GM04504 (cell line): Measurements from ENCODE around the gene POTEI.
"Not testable (repeated sequence)": the region's sequence is repeated elsewhere in the genome, so short reads cannot be mapped to it uniquely, and the experiment has no call there.

ENCODE experiments used
- DNase-seq: peaks from one replicate; pipeline ENCODE4 v3.0.0-alpha.2; 2012; ENCODE audit warnings: low read depth

POTEI gene

DNA sequence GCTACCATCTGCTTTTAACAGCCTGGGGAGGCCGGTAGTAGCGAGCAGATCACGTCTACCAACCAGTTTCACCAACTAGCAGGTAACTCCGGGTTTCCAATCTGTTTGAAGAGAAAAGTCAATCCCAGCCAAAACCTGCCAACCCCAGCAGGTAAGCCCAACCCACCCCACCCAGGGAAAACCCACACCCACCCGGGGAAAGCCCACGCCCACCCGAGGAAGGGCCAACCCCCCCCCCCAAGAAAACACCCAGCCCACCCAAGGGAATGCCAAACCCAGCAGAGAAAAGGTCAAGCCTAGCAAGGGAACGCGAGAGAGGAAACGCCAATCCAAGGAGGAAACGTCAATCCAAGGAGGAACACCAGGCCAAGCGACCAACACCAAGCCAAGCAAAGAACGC lies at the start of gene POTEI:
Gene POTEI, minus strand, starts transcription at position 101 of the 400 bp plus-strand sequence. Its CDS starts 93 bp downstream, at position 8.
- DNase-seq = not testable (repeated sequence)

DNA sequence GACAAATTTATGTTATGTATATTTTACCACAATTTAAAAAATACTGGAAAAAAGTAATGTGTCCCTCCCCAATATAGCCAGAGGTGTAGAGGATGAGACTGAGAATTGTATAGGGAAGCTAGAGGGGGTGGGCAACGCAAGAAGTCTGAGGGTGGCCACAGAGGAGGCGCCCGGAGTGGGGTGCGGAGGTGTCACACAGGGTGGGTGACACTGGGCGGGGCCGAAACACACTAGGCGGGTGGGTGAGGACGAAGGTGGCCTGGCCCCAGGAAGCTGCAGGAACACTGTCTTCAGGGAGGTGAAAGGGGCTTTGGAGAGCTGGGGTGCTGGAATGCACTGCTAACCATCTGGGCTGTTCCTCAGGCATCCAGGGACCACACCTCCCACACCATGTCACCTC lies 47.3 kb upstream of the POTEI start:
- DNase-seq = not testable (repeated sequence)

DNA sequence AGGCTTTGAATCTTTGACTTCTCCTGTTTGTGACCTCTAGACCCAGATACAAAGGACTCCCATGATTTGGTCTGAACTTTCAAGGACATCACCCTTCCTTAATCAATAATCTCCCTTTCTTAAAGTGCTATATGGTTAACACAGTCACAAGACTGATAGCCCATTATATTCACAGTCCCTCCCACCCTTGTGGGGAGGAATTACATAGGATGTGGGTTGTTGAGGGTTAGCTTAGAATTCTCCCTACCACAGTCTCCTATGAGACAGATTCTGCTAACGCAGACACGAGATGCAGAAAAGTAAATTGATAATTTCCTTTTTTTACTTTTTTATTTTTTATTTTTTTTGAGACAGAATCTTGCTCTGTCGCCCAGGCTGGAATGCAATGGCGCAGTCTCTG lies 45.0 kb upstream of the POTEI start:
- DNase-seq = not testable (repeated sequence)

DNA sequence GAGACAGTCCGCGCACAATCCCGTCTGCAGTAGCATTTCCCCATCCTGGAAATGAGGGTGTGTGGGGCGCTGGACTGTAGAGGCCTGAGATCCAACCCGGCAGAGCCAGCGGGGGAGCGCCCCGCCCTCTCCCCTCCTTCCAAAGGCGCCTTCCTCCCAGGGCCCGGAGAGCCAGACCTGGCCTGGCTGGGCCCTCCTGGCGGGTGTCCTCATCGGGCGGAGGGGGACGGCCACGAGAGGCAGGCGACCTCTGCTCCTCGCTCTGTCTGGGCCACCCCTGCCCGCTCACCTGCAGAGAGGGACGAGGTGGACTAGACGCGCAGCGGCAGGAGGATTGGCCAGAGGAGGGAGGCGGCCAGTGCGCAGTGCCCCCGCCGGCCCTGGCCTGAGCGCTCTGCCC lies 40.3 kb upstream of the POTEI start:
- DNase-seq = not testable (repeated sequence)

DNA sequence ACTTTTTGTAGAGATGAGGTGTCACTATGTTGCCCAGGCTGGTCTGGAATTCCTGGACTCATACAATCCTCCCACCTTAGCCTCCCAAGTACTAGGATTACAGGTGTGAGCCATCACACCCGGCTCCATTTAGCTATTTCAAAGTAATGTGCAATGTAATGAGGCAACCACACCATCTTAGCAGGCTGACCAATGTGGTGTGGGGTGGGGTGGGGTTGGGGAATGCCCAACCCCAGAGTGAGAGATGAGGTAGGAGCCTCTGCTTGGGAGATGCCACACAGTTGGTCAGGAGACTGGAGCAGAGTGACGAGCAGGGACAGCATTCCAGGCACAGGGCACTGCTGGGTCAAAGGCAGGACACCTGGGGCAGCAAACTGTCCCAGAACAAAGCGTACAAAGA lies 39.3 kb upstream of the POTEI start:
- DNase-seq = not testable (repeated sequence)

DNA sequence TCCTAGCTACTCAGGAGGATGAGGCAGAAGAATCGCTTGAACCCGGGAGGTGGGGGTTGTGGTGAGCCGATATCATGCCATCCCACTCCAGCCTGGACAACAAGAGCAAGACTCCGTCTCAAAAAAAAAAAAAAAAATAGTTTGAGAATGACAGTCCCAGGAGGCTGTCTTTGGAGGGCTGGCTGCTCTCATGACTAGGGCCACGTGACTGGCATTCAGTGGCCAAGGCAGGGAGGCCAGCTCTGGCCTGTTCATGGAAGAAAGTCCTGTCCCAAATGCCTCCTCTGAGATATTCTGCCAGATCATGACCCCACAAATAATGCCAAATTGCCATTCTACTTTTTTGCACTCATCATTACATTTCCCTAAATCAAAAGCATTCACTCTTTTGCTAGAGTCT lies 35.9 kb upstream of the POTEI start:
- not testable (repeated sequence) for DNase-seq

DNA sequence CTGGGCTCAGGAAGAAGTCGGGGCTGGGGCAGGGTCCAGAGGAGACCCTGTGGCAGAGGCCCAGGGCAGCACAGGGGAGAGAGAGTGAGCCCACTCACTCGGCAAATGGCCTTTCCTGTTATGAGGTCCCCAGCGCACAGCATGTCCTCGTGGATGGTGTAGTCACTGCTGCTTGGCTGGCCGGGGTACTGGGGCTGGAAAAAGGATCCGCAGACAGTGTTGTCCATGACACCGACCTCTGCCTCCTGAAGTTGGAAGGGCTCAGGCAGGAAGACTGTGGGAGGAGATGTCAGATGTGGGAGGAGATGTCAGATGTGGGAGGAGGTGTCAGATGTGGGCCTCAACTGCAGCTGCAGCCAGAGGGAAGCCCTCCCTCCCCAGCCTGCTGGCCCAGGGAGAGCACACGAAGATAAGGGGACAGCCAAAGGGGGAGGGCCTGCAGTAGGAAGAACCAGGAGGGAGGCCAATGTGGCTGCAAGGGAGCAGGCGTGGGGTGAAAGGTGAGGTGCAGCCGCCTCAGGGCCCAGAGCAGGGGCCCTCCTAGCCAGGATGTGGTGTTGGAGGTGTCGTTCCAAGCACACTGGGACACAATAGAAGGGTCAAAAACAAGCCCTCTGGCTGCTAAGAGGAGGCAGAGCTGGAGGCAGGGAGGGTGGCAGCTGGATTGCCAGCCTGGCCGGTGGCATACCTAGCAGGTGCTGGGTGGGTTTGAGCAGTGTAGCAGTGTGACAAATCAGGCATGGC lies 34.8 kb upstream of the POTEI start:
- not testable (repeated sequence) for DNase-seq

DNA sequence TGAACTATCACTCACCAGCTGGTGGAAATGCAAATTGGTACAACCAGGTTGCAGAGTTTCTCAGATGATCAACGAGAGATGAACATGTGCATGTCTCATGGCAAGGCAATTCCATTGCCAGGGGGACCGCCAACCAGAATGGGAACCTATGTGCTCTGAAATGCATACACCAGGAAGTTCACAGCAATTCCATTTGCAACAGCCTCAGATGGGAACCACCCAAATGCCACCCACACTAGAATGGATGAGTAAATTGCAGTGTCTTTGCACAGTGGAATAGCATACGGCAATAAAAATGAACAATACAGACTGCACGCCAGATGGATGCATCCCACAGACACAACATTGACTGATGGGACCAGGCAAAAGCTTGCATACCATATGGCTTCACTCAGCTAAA lies 33.7 kb upstream of the POTEI start:
- DNase-seq = not testable (repeated sequence)

DNA sequence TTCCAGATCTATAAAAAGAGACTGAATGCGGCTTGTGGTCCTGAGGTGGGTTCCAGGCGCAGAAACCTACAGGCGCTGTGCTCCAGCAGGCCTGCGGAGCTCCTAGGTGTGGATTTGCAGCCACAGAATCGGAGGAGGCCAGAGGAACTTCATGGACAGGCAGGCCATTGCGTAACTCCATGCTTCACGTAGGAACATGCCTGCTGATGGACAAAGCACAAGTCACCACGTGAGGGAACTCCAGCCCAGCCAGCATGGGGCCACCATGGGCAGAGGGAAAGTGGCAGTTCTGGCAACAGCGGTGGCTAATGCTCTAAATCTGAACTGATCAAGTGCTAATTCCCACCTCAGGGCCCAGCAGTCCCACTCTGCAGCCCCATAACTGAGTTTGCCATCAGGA lies 29.1 kb upstream of the POTEI start:
- not testable (repeated sequence) for DNase-seq

DNA sequence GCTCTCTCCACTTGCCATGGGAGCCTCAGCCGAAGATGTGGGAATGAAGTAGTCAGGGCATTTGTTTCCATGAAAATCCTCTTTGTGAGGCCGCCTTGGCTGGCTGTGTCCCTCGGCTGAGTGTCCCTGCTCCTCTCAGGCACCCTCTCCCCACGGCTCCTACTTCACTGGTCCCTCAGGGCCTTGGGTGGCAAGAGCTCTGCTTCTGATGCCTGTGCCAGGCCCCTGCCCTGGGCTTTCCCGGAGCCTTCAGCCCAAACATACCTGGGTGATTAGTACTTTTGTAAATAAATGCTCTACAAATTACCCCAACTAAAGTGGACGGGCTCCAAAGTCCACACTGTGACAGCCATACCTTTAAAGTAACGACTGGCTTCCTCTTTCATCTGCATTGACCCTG lies 27.5 kb upstream of the POTEI start:
- DNase-seq = not testable (repeated sequence)

DNA sequence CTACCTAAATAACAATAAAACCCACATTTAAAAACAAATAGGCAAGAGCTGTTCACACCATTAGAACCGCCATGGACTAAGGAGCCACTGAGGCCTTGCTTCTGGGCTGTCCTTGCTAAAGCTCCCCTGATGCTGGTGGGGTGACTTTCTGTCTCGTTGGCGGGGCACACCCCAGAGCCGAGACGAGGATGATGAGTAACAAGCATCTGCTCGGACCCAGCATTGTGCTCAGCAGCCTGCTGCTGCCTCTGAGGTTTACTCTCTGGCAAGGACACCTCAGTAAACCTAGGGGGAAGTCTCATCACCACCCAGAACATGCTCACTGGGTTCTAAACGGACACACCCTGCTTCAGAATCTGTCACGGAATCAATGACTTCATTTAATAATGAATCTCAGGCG lies 22.5 kb upstream of the POTEI start:
- not testable (repeated sequence) for DNase-seq

DNA sequence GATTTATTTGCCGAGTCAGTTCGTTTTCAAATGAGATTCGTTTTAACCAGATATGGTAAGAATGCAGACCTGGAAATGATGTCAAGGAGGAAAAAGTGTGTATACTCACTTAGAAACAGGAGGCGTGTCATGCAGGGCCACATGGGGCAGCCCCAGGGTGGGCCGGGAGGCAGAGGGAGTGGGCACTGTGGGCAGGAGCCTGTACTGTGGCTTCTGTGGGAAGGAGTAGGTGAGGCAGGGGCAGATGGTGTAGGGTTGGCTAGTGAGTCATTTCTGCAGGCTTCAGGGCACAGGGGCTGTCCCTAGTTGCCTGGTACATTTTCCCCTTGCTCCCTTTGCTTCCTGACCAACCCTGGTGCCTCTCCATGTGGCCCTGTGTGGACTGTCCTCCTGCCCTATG lies 22.1 kb upstream of the POTEI start:
- DNase-seq = not testable (repeated sequence)

DNA sequence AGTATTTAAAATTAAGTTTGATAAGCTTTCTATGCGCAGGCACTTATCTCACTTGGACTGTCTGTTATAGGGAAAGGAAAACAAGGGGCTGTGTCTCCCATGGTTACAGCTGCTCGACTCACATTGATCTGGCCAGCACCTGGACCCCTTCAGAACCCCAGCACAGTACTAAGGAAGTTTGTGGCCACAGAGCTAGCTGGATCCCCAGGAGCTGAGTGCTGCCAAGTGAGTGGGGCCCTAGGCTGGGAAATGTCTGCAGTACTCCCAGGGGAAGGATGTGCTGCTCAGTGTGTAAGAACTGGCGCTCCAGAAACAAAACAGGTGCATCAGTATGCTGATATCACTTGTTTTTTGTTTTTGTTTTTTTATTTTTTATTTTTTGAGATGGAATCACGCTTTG lies 21.1 kb upstream of the POTEI start:
- DNase-seq = not testable (repeated sequence)

DNA sequence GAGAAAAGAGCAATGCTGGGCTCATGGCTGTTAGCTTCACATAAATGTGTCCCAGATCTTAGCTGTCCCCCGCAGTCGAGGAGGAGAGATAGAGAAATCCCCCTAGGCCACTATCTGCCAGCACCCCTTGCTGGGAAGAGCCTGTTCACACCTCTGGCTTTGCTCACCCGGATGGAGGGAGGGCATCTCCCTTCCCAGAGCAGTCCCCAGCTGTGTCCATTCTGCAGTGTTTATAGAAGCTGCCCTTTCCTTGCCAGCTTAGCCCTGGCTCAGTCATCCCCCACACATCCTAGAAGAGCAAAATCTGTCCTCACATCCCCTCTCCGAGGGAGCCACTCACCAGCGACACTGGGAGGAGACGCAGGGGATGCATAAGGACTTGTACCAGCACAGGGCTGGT lies 20.4 kb upstream of the POTEI start:
- not testable (repeated sequence) for DNase-seq

DNA sequence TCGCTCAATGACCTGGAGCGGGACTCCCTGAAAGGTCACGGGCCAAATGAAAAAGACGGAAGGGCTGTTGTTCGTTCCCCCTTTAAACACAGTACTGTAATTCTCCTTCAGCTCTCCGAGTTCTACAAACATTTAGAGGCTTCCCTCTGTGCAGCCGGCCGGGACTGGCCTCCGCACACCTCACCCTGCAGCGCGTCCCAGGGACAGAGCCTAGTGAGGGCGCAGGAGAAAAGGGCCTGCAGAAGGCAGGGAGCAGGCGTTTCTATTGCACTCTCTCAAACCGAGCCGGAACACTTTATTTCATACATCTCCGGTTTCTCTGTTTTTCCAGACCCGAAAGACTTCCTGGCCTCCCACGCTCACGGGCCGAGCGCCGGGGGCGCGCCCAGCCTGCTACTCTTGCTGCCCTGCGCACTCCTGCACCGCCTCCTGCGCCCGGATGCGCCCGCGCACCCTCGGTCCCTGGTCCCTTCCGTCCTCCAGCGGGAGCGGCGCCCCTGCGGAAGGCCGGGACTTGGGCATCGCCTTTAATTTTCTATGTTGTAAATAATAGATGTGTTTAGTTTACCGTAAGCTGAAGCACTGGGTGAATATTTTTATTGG lies 18.3 kb upstream of the POTEI start:
- not testable (repeated sequence) for DNase-seq

DNA sequence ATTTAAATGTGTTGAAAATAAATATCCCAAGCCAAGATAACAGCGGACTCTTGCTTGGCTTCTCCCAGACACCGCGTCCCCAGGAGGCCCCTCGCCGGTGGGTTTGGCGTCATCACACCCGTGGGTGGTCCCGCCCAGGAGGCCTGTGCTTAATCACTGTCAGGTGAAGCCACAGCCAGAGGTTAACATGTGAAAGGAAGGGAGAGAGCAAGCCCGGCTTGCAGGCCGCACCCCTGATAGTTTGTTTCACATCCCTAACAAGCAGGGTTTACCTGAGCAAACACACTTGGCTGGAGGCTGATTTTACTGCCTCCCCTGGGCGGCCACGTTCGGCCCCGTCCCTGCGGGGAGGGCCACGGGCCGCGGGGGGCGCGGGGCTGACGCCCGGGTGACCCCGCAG lies 13.3 kb upstream of the POTEI start:
- not testable (repeated sequence) for DNase-seq

DNA sequence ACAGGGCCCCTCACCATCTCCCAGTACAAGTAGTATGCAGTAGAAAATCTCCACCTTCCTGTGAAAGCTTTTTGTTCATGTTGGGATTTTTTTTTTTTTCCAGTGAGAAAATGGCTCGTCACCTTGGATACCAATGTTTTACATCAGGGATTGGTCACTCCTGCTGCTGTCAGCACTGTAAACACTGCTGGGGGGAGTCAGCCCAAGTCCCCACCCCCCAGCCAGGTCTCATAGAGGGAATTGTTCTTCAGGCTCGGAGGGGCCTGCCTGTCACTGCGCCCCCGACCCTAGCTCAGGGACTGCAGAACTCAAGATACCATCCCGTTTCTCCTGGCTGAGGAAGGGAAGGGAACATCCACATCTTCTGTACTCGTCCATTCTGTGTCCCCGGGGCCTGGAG lies 11.9 kb upstream of the POTEI start, which contains the start of gene CFC1B:
Gene CFC1B, plus strand, starts transcription at position 231 of the 400 bp plus-strand sequence. CDS start 263 bp downstream, outside the sequence.
- not testable (repeated sequence) for DNase-seq

DNA sequence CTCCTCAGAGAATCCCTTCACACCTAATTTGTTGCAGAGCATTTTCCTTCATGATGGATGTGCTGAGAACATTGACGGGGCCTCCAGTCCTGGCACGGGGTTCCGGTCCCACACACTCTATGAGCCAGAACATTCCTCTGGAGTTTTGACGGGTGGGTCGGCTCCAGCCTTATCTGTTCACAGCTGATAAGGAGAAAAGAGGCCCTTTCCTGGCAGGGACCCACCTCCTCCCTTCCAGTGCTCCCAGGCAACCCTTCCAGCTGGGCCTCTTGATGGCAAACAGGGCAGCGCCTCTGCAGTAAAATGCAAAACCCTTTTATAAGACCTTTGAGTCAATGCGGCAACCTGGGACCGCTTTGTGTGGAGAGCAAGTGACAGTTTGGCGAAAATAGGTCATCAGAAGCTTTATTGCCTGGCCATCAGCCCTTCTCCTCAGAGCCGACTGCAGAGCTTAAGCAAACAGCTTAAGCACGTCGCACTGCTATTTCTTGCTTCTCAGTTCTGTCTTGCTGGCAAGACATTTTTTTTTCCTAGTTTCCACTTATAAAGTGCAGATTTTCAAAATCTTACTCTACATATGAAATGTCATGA lies 9.5 kb upstream of the POTEI start:
- not testable (repeated sequence) for DNase-seq

DNA sequence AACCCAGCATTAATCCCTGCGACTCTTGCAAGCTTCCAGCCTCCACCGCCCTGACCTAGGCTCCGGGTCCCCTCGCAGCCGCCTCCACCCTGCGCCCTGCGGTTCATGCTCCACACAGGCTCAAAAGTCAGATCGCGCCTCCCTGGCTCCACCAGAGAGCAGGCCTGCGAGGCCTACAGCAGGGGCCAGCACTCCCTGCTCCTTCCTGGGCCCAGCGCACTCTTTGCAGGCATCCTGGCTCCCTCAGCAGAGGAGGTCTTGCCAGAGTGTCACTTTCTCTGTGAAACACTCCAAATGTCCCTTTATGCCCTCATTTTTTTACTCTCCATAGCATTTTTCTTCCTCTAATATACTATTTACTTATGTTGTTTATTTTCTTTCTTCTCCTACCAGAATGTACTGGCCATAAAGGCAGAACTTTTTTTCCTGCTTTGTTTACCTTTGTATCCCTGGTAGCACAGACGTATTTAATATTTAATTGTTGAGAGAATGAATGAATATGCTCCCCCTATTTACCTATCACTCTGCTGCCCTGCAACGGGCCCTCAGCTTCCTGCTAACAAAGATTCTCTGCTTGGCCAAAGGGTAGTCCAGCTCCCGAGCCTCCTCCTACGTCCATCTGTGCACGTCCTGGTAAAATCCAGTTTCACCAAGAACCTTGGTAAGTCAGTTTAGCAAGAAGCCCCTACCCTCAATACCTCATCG lies 2.8 kb upstream of the POTEI start:
- DNase-seq = not testable (repeated sequence)

DNA sequence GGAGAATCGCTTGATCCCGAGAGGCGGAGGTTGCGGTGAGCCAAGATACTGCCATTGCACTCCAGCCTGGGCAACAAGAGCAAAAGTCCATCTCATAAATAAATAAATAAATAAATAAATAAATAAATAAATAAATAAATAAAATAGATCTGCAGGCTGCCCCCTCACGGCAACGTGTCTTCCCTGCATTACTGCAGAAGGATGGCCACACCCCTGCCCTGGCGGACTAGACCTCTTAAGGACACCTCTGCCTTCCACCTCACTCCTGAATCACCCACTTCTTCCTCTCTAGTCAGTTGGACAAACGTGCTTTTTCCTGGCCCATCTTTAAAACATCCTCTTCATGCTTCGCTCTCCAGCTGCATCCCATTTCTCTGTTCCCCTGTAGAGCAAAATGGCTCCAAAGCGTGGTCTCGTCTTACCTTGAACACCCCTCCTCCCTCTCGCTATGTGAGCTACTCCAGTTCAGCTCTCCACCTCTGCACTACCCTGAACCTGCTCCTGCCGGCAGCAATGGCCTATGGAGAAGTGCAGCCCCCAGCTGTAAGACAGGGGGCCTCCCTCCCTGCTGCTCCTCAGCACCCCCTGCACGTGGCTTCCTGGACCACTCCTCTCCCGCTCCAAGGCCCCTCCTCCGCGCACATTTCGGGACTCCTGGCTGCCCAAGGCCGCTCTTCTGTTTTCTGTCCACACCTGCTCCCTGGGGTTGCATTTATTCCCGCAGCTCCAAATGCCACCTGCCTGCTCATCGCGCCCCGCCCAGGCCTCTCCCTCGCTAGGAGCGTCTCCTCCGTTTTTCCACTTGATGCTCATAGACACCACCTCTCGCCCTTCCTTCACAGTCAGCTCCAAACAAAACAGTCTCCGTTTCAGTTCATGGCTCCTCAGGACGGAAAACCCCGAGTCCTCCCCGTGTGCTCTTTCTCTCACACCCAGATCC lies 1.9 kb upstream of the POTEI start:
- not testable (repeated sequence) for DNase-seq

DNA sequence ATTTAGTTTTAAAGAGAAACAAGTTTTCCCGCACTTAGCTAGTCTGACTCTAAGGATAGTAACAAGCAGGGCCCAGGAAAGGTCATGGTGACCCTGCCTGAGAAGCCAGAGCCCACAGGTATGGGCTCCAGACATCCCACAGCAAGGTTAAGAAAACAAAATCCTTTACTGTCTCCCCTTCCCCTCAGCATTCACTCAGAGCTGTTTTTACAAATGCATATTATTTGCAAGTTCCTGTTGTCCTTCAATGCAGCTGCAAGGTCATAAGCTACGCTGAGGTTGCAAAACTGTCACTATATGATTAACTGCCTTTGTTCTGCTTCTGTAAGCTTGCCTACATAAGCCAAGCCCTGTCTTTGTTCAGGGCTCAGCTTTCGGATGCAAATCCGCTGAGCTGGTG lies 18.1 kb downstream of the POTEI start:
- DNase-seq = not testable (repeated sequence)
